ENCODE measurements around the gene CLTRN. TPM values are rescaled to one million over a fixed set of nuclear protein-coding genes. Genes with fewer than 3 reads are reported as not detected.
A peak's percentile ranks its signal among the peaks of the same experiment; 100 is the strongest.
"Not testable (repeated sequence)": the region's sequence is repeated elsewhere in the genome, so short reads cannot be mapped to it uniquely, and the experiment has no call there.

Gene CLTRN, protein sequence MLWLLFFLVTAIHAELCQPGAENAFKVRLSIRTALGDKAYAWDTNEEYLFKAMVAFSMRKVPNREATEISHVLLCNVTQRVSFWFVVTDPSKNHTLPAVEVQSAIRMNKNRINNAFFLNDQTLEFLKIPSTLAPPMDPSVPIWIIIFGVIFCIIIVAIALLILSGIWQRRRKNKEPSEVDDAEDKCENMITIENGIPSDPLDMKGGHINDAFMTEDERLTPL
- under 1 TPM; 0.28 to 0.70 TPM for total RNA-seq

DNA sequence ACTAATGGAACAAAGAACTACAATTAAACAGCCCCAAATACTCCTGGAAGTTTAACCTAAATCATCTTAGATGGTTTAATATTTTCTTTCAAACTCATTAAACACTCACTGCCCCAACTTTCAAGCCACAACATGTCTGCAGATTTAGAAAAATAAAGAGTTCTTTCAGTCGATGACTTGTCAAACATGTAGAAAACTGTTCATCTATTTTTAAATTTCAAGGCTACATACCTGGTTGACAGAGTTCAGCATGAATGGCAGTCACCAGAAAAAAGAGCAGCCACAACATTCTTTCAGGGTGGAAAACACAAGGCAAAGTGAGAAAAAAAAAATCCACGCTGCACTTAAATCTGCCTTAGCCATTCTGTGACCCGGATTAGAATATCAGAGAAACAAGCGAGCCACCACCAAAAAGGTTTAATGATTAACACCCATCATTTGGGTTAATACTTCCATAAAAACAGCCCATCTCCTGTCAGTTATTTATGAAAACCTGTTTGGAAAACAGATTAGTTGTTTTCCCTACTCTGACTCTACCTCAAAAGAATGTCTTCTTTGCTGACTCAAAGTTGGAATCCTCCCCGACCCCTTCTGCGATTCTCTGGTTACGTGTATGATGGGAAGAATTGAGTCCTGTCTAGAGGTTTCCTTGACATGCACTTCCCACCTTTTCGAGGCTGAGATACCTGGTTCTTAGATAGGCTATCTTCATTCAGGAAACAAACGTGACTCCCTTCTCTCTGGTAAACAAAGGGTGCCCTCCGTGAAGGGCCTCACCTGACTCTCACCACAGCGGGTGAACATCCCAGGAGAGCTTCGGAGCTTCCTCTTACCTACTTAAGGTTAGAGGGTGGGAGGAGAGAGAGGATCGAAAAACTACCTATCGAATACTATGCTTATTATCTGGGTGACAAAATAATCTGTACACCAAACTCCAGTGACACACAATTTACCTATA lies at the start of gene CLTRN:
CLTRN (minus strand) TSS at position 319 of the 958 bp plus-strand sequence; CDS start at position 289, 30 bp downstream.
- TF ChIP-seq, protein P1, sequence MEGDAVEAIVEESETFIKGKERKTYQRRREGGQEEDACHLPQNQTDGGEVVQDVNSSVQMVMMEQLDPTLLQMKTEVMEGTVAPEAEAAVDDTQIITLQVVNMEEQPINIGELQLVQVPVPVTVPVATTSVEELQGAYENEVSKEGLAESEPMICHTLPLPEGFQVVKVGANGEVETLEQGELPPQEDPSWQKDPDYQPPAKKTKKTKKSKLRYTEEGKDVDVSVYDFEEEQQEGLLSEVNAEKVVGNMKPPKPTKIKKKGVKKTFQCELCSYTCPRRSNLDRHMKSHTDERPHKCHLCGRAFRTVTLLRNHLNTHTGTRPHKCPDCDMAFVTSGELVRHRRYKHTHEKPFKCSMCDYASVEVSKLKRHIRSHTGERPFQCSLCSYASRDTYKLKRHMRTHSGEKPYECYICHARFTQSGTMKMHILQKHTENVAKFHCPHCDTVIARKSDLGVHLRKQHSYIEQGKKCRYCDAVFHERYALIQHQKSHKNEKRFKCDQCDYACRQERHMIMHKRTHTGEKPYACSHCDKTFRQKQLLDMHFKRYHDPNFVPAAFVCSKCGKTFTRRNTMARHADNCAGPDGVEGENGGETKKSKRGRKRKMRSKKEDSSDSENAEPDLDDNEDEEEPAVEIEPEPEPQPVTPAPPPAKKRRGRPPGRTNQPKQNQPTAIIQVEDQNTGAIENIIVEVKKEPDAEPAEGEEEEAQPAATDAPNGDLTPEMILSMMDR (IDR thresholded peaks at IDR 0.05) = no peak
- no peak within 1 kb of the TSS for H3K4me3 ChIP-seq

DNA sequence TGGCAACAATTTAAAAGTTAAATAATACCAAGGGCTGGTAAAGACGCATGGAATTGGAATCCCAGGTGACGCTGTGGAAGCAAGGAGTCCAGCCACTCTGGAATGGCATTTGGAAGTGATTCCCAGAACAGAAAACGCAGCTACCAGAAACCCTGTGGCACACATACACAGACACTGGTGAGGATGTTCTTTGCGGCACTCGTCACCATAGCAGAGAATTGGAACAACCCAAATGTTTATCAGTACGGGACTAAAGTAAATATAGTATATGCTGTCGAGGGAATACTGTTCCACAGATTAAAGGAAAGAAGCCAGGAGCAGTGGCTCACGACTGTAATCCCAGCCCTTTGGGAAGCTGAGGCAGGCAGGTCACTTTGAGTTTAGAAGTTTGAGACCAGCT lies 39.7 kb upstream of the CLTRN start:
- not testable (repeated sequence) for DNase-seq (ENCODE audit: low spot score); H3K4me3 ChIP-seq; H3K9me3 ChIP-seq; H3K27me3 ChIP-seq; H3K4me1 ChIP-seq; H3K36me3 ChIP-seq; H3K27ac ChIP-seq

More for the DNA sequence above, at the start of gene CLTRN:
- Histone ChIP-seq H3K9me3 (no peaks in the 10 kb centered on the region), H3K27ac (no peak within 1 kb of the TSS), H3K27me3 (no peaks in the 10 kb centered on the region), H3K36me3 (no peaks in the 10 kb centered on the region), H3K4me1 (no peaks in the 10 kb centered on the region)
- DNase-seq (ENCODE audit: low spot score) = no peak

DNA sequence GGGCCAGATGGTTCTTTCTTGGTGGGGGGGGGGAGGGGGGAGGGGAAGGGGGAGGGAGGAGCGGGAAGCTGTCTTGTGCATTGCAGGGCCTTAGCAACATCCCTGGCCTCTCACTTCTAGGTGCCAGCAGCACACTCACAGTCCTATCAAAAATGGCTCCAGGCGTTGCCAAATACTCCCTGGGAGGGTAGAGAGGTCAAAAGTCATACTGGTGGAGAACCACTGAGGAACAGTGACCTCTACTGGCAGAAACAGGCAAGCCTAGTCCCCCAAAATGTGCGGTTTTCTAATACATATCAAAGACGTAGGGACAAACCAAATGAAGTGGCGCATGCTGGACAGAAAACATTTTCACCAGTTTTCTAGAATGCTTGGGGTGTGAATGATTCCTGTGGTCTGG lies 39.2 kb upstream of the CLTRN start:
- not testable (repeated sequence) for H3K9me3 ChIP-seq; H3K27me3 ChIP-seq; H3K36me3 ChIP-seq; H3K4me3 ChIP-seq; H3K4me1 ChIP-seq; H3K27ac ChIP-seq; DNase-seq (ENCODE audit: low spot score)

DNA sequence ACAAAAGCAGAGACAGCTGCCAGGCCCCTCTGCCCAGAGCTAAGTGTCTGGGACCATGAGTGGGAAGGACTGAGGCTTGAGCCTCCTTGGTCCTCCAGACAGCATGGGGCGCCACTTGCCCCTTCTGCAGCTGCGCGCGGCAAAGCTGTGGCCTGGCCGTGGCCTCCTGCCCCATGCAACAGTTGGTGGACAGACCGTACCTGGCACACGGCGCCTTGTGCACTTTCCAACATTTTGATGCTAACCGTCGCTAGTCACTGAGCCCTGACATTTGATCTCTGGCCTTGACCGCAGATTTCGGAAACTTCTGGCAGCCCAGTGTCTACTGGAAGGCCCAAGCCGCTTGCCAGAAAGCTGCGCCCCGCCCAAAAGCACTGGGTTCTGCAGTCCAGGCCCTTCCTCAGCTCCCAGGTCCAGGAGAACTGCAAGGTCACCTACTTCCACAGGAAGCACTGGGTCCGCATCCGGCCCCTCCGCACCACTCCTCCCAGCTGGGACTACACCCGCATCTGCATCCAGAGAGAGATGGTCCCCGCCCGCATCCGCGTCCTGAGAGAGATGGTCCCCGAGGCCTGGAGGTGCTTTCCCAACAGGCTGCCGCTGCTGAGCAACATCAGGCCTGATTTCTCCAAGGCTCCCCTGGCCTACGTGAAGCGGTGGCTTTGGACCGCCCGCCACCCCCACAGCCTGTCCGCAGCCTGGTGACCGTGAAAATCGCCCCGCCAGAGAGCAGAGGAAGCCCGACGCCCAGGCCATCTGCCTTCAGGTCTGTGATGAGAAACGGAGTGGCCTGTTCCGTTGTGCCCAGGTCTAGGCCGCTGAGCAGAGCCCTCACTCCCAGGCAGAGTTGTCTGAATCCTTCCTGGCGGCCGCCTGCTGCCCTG lies 38.1 kb upstream of the CLTRN start:
- no peak overlapping the region for H3K27ac ChIP-seq
- H3K36me3 ChIP-seq = peaks cover 6% of the 10 kb centered on the region
- no peak overlapping the region for H3K4me3 ChIP-seq
- H3K4me1 ChIP-seq = no peaks in the 10 kb centered on the region
- TF ChIP-seq, protein P1 (IDR thresholded peaks at IDR 0.05) = no peak
- no peaks in the 10 kb centered on the region for H3K27me3 ChIP-seq
- H3K9me3 ChIP-seq = no peaks in the 10 kb centered on the region
- DNase-seq (ENCODE audit: low spot score) = no peak

DNA sequence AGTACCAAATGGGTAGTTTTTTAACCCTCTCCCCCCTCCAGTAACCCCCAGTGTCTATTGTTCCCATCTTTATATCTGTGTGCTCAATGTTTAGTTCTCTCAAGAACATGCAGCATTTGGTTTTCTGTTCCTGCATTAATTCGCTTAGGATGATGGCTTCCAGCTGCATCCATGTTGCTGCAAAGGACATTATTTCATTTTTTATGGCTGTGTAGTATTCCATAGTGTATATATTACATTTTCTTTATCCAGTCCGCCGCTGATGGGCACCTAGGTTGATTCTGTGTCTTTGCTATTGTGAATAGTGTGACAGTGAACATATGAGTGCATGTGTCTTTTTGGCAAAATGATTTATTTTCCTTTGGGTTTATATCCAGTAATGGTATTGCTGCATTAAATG lies 31.9 kb upstream of the CLTRN start:
- Histone ChIP-seq H3K36me3 (peaks cover 13% of the 10 kb centered on the region), H3K27ac (no peak overlapping the region)
- DNase-seq (ENCODE audit: low spot score) = no peak

DNA sequence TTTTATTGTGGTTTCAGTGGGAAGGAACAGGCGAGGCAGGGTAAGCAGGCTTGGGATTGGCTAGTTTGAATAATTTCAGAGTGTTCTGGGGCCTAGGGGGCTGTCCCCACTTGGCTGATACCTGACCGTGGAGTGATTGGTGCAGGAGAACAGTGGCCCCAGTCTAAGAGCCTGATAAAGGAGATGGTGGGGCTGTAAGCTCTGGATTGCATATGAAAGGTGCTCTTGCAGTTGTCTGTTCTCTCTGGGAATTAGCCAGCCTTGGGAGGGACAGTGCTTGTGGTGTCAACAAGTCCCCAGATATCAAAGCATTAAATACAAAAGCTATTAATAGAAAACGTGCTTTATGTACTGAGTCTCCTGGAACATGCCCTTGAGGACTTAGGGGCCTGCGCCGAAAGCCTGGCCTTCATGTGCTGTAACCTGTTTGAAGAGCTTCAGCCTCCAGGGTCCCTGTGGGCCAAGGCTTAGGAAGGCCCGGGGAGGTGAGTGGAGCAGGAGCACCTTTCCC lies 30.4 kb upstream of the CLTRN start:
- no peaks in the 10 kb centered on the region for H3K9me3 ChIP-seq
- peak overlapping the region; percentile 28 to 65 for H3K27ac ChIP-seq
- H3K27me3 ChIP-seq = no peaks in the 10 kb centered on the region
- no peak for DNase-seq (ENCODE audit: low spot score)
- peaks cover 6% of the 10 kb centered on the region for H3K36me3 ChIP-seq
- no peak overlapping the region for H3K4me3 ChIP-seq
- no peaks in the 10 kb centered on the region for H3K4me1 ChIP-seq
- TF ChIP-seq, protein P1 (IDR thresholded peaks at IDR 0.05) = no peak

More for the DNA sequence above, 31.9 kb upstream of the CLTRN start:
- Histone ChIP-seq H3K4me1 (no peaks in the 10 kb centered on the region), H3K9me3 (no peaks in the 10 kb centered on the region), H3K27me3 (no peaks in the 10 kb centered on the region), H3K4me3 (no peak overlapping the region)
- TF ChIP-seq, protein P1 (IDR thresholded peaks at IDR 0.05) = no peak
